GM21528 (cell line): ENCODE measurements around the gene SEMA4F.

Experiments used
- ATAC-seq: cut with Tn5 transposase; IDR thresholded peaks from one replicate; pipeline ENCODE4 v1.9.1; 2021; ENCODE audit warnings: mild to moderate bottlenecking, moderate library complexity; ENCODE audit not compliant: unreplicated experiment, low FRiP score

The SEMA4F gene

GRCh38 chr2:74702001-74702715, 48.1 kb downstream of the SEMA4F start:
- no peak for ATAC-seq

GRCh38 chr2:74703373-74703772, 49.3 kb downstream of the SEMA4F start:
- no peak for ATAC-seq

DNA sequence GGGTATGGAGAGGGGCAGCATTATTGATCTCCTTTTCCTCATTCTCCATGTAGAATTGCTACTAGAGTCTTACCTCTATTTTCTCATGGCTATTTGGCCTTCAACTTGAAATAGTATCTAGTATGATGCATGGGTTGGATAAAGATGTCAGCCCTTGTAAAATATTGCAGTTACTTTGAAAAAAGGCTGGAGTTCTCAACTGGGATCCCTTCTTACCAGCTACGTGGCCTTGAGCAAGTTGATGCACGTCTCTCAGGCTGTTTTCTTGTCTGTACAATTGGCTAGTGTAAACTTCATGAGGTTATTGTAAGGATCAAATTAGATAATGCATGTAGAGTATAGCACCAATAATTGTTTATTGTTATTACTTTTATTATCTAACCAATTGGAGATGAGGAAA, 50.2 kb downstream of the SEMA4F start:
- ATAC-seq: no peak

DNA sequence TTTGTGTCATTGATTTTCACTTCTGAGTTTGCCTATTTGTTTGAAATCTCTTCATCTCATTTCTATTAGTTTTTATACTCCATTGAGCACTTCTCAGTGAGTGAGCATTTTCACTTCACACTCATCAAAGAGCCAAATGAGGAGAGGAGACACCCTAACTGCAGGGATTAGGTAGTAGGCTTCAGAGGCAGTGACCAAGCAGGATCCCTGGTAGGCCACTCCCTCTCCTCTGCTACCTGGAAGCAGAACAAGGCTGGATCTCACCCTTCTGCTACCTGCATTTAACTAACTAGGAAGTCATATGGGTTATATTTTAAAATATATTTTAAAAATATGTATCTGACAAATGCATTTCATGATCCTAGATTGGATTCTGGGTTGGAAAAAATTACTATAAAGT, 52.7 kb downstream of the SEMA4F start:
- ATAC-seq: no peak

DNA sequence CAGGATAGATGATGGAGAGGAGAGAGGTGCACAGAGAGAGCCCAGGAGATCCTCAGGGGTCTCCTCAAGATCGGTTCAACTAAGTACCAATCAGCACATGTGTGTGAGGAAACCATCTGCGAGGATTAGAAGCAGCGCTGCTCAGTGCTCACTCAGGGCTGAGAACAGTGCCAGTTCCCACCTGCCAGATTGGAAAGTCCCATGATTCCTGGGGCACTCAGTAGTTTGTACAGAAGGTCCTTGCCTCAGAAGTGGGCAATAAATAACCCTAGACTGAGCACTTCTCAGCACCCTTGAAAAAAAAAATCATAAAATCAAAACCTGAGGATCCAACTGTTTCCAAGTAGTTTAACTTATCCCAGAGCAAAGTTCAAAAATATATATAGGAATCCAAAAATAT, 53.8 kb downstream of the SEMA4F start:
- no peak for ATAC-seq

DNA sequence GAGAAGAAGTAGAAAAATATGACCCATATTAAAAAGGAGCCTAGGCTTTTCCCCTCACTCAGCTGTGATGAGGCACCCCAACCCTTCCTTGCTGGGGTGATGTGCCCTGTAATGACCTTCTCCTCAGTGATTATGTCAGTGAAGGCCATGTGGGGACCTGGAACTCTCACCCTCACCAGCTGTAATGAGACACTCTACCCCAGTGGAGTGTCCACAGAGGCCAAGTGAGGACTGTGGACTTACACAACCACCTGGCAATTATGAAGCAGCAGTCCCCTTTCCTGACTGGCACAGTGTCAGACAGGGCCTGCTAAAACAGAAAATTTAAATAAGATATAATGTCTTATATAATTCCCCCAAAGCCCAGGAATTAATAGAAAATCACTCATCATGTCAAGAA, 54.2 kb downstream of the SEMA4F start:
- ATAC-seq: no peak

- no peak for ATAC-seq
Observed at GRCh38 chr2:74708883-74709282, 54.8 kb downstream of the SEMA4F start.

GRCh38 chr2:74712223-74713053, 58.4 kb downstream of the SEMA4F start:
- no peak for ATAC-seq

DNA sequence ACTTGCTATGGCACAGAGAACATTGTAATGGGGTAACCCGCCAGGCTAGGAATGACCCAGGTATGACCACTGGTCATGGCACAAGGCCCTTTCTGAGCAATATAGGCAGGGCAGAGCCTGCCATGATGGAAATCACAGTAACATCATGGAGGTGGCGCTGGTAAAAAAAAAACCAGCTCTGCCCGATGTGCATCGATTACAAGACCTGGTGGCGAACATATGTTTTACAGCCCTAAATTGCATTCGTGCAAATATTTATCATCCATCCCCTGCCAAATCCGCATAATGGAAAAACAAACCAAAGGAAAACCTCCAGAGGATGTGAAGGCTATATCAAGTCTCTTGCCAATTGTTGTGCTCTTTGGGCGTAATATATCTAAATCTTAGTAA, 60.6 kb downstream of the SEMA4F start:
- no peak for ATAC-seq

DNA sequence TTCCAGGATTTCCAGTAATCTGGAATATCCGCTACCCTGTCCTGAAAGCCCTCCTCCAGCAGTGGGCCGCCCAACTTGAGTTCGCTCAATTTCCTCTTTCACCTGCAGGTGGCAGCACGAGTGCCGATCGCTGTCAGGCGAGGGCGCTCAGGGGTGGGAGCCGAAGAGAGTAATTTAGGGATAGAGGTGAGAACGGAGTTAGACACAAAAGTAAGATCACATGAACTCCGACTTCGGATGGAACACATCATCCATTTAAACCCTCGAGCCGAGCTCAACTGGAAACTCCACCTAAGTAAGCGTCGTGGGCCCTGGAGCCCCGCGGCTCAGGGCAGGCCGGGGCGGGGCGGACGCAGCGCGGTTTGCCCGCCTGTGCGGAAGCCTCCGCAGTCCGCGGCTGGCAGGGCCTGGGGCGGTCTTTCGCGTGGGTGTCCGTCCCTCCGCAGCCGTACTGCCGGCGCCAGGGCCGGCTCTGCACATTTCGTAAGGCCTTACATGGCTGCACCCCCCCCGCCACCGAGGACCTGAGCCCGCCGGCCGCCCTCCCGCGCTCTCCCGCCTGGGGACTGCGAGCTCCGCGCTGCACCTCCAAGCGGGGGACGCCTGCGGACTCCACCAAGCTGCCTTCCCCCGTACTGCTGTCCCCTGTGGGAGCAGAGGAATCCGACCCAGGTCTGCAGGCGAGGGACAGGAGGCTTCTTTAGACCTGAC, 61.2 kb downstream of the SEMA4F start:
- ATAC-seq: peak; percentile 94

- no peak for ATAC-seq
Observed at GRCh38 chr2:74715880-74716279, 61.8 kb downstream of the SEMA4F start.

DNA sequence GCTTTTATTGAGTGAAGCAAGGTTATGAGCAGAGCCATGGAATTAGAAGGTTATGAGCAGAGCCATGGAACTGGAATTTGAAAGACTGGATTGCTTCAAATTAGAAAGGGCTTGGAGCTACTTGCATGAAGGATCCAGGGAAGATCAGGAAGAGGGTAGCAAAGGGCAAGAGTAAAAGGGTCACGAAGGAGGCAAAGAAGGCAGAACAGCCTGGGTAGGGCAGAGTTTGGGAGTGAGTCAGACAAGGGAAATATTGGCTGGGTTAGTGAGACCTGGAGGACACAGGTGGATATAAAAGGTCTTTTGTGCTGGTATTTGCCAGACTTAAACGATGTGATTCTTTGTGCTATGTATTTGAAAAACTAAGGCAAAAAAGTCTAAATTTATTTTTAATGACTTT, 65.0 kb downstream of the SEMA4F start:
- no peak for ATAC-seq

- no peak for ATAC-seq
Observed at GRCh38 chr2:74721316-74721715, 67.3 kb downstream of the SEMA4F start.

- ATAC-seq: no peak
Observed at GRCh38 chr2:74724496-74724895, 70.4 kb downstream of the SEMA4F start.

DNA sequence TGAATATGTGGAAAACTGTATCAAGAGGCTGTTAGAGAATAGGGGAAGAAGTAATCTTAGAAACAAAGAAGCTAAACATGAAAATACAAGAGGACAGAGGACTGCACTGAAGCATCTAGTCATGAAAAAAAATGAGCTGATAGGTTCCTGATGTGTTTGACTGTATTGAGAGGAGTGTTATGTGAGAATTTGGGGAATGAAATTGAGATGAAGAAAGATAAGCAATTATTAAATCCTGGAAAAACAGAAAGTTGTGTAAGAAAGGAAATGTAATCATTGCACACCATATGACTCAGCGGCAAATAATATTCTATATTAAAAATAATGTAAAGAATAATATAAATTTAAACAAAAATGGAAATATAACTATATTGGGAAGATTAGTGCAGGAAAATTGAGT, 71.2 kb downstream of the SEMA4F start:
- no peak for ATAC-seq

DNA sequence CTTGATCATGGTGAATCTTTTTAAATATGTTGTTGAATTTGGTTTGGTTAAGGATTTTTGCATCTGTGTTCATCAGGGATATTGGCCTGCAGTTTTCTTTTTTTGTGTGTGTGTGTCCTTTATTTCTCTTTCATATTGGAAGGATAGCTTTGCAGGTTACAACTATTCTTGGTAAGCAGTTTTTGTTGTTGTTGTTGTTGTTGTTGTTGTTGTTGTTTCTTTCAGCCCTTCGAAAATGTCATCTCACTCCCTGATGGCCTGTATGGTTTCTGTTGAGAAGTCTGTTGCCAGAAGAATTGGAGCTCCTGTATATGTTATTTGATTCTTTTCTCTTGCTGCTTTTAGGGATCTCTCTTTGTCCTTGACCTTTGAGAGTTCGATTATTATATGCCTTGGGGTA, 74.8 kb downstream of the SEMA4F start:
- ATAC-seq: no peak

GRCh38 chr2:74730530-74730929, 76.5 kb downstream of the SEMA4F start:
- ATAC-seq: no peak
